Measurements from ENCODE around the gene KCNAB2. TPM values are rescaled to one million over a fixed set of nuclear protein-coding genes. Genes with fewer than 3 reads are reported as not detected.

KCNAB2 gene
- total RNA-seq, 1 donor from 2014 or later, result 7.2 TPM

GRCh38 chr1:6065093-6065858 lies 19.6 kb downstream of the KCNAB2 start:
- H3K4me1 Mint-ChIP-seq (ENCODE audit: unreplicated experiment), result no peaks in the 10 kb centered on the region
- TF ChIP-seq CTCF (conservative IDR thresholded peaks at IDR 0.05), result no peak
- no peaks in the 10 kb centered on the region for H3K9me3 Mint-ChIP-seq

DNA sequence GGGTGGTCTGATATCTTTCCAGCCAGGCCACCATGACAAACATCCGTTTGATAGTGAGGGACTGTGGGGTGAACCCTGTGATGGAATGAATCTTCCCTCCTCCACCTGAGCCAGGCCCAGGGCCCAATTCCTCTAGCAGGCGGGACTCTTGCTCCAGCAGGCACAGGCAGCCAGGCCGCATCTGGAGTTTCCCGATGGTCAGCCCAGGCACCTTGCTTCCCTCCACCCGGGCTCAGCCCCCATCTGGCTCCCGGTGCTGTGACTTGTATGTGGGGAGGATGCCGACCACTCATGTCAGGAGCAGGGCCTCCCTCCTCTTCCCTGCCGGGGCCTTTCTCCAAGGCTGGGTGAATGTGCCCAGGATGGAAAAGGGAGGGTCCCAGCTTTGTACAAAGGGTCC lies 21.0 kb downstream of the KCNAB2 start:
- Mint-ChIP-seq H3K9me3 (no peaks in the 10 kb centered on the region), H3K36me3 (no peaks in the 10 kb centered on the region), H3K27ac (no peak overlapping the region), H3K27me3 (peaks cover 8% of the 10 kb centered on the region), H3K4me3 (no peak overlapping the region), H3K4me1 (ENCODE audit: unreplicated experiment) (no peaks in the 10 kb centered on the region)
- no peak for TF ChIP-seq CTCF (conservative IDR thresholded peaks at IDR 0.05)
- DNase-seq (ENCODE audit: extremely low spot score, unreplicated experiment), result no peak

More at GRCh38 chr1:6065093-6065858, 19.6 kb downstream of the KCNAB2 start:
- no peak overlapping the region for H3K4me3 Mint-ChIP-seq
- DNase-seq (ENCODE audit: extremely low spot score, unreplicated experiment), result no peak
- H3K27ac Mint-ChIP-seq, result no peak overlapping the region
- H3K36me3 Mint-ChIP-seq, result no peaks in the 10 kb centered on the region
- H3K27me3 Mint-ChIP-seq, result peaks cover 8% of the 10 kb centered on the region

DNA sequence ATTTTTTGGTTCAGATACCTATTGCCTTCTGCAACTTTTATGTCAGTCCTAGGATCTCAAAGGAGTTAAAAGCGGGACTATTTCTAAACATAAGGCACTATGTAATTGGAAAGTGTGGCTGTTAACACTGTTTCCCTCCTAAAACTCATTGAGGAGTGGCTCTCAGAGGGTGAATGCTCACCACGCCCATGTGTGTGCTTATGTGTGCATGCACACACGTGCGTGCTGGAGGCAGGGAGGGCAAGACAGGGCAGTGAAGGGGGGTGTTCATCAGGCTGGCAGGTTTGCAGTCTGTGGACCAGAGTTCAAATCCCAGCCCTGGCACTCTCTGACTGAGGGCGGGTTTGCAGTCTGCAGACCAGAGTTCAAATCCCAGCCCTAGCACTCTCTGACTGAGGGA lies 22.4 kb downstream of the KCNAB2 start:
- H3K36me3 Mint-ChIP-seq, result no peaks in the 10 kb centered on the region
- no peak overlapping the region for H3K27ac Mint-ChIP-seq
- no peak for DNase-seq (ENCODE audit: extremely low spot score, unreplicated experiment)
- no peaks in the 10 kb centered on the region for H3K4me1 Mint-ChIP-seq (ENCODE audit: unreplicated experiment)
- H3K27me3 Mint-ChIP-seq, result peaks cover 8% of the 10 kb centered on the region
- H3K9me3 Mint-ChIP-seq, result no peaks in the 10 kb centered on the region
- no peak overlapping the region for H3K4me3 Mint-ChIP-seq
- TF ChIP-seq CTCF (conservative IDR thresholded peaks at IDR 0.05), result no peak

GRCh38 chr1:6068932-6069331 lies 23.2 kb downstream of the KCNAB2 start:
- DNase-seq (ENCODE audit: extremely low spot score, unreplicated experiment), result no peak
- no peaks in the 10 kb centered on the region for H3K36me3 Mint-ChIP-seq
- H3K27ac Mint-ChIP-seq, result no peak overlapping the region
- H3K4me1 Mint-ChIP-seq (ENCODE audit: unreplicated experiment), result no peaks in the 10 kb centered on the region
- peaks cover 4% of the 10 kb centered on the region for H3K27me3 Mint-ChIP-seq
- no peak overlapping the region for H3K4me3 Mint-ChIP-seq
- no peak for TF ChIP-seq CTCF (conservative IDR thresholded peaks at IDR 0.05)
- H3K9me3 Mint-ChIP-seq, result no peaks in the 10 kb centered on the region

- Mint-ChIP-seq H3K9me3 (no peaks in the 10 kb centered on the region), H3K36me3 (no peaks in the 10 kb centered on the region), H3K27me3 (peaks cover 4% of the 10 kb centered on the region), H3K27ac (no peak overlapping the region), H3K4me3 (no peak overlapping the region), H3K4me1 (ENCODE audit: unreplicated experiment) (no peaks in the 10 kb centered on the region)
- no peak for DNase-seq (ENCODE audit: extremely low spot score, unreplicated experiment)
- no peak for TF ChIP-seq CTCF (conservative IDR thresholded peaks at IDR 0.05)
These were observed 23.9 kb downstream of the KCNAB2 start for GRCh38 chr1:6069573-6069972.

All from type B pancreatic cell (in vitro differentiated cells).